GM20000 (cell line): ENCODE measurements around the gene DSTYK.

Experiments
- DNase-seq: peaks from one replicate; pipeline ENCODE4 v3.0.0; 2012; ENCODE audit warnings: low spot score
- TF ChIP-seq, protein P1 (sequence below): IDR thresholded peaks from 2 replicates; pipeline ENCODE4 v1.5.1; 2012; ENCODE audit warnings: mild to moderate bottlenecking, control low read depth; ENCODE audit errors: extremely low read depth, missing control alignments

Gene DSTYK

DNA sequence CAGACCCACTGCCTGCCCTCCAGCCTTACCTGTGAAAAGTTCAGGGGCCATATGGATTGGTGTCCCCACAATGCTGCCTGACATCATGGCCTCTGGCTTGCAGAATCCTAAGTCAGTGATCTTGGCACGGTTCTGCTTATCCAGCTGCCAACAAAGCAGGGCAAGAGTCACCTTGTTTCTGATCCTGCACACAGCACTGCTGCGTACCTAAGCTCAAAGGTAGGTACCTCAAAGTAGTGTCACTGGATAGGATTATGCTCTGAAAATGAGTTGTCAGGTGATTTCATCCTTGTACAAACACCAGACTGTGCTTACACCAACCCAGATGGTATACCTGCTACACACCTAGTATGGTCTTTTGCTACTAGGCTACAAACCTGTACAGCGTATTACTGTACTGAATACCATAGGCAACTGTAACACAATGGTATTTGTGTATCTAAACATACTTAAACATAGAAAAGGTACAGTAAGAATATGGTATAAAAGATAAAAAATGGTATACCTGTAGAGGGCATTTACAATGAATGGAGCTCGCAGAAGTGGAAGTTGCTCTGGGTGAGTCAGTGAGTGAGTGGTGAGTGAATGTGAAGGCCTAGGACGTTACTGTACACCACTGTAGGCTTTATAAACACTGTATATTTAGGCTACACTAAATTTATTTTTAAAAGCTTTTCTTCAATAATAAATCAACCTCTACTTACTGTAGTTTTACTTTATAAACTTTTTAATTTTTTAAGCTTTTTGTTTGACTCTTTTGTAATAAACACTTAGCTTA lies 60.7 kb downstream of the DSTYK start:
- DNase-seq = no peak
- TF ChIP-seq, protein P1, sequence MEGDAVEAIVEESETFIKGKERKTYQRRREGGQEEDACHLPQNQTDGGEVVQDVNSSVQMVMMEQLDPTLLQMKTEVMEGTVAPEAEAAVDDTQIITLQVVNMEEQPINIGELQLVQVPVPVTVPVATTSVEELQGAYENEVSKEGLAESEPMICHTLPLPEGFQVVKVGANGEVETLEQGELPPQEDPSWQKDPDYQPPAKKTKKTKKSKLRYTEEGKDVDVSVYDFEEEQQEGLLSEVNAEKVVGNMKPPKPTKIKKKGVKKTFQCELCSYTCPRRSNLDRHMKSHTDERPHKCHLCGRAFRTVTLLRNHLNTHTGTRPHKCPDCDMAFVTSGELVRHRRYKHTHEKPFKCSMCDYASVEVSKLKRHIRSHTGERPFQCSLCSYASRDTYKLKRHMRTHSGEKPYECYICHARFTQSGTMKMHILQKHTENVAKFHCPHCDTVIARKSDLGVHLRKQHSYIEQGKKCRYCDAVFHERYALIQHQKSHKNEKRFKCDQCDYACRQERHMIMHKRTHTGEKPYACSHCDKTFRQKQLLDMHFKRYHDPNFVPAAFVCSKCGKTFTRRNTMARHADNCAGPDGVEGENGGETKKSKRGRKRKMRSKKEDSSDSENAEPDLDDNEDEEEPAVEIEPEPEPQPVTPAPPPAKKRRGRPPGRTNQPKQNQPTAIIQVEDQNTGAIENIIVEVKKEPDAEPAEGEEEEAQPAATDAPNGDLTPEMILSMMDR = no peak

DNA sequence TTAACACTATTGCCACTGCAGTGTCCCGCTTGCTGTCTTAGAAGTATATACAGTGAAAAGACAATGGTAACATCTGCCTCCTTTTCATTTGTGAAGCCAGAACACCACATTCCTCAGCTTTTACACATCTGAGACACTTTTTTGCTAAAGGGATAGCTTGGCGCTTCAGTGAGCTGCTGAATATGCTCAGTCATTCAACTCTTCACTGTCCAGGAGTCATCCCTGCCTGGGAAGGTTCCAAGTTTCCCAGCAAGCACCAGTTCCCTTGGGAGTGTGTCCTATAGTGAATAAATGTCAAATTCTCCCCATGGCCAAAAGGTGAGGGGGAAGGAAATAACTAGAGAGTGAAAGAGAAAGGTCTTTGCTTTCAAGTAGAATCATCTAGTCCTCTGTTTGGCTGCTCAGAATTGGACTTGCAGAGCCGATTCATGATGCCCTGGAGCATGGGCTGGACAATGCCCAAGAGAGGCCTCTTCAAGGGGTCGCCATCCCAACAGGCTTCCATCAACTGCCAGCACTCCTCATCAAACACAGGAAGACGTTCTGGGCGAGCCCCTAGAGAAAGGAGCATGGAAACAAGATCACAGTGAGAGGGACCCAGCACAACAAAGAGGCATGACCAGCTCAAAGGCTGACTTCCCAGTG lies 64.2 kb downstream of the DSTYK start:
- TF ChIP-seq, protein P1 = no peak

DNA sequence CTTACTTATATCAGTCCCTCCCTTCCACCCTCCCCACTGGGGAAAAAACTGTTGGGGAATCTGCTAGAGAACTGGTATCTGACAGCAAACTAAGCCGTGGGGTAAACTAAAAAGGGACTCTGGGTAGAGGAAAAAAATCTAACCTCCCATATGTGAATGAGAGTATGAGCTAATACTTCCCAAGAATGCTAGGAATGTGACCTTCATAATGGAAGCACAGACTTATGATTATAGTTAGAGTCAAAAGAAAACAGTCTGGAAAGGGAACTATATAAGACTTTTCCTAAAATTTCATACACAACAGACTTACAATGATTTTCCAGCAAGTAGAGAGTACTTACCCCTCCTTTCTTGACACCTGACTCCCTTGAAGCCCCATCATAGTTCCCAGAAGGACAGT lies 66.8 kb downstream of the DSTYK start:
- DNase-seq = no peak
- TF ChIP-seq, protein P1 = no peak

More for the DNA sequence above, 64.2 kb downstream of the DSTYK start:
- DNase-seq = no peak

DNA sequence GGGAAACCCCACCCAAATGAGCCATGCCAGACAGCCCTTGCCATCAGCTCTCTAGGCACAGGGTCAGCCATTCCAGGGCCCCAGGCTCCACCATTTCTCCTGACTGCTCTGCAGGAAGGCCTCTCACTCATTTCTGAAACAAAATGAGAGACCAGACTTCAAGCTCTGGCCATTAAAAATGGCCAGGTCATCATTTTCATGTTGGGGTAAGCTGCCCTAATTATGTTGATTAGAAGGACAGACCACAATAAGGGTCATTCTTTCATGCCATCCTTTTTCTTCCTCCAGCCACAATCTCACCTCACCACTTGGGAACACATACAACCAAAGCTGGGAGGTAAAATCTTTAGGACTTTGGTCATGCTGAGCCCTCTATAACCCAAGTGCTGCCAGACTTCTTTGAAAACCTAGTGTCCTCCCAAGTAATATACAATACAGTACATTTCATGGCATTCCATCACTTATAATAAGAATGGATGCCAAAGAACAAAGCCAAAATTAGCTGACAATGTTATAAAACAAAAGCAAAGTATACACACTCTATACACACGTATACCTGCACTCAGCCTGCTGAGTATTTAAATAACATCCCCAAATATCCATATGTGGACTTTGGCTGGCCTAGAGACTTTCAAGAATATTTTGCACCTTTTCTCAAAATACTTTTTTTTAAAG lies 67.3 kb downstream of the DSTYK start:
- DNase-seq = no peak
- TF ChIP-seq, protein P1 = no peak

DNA sequence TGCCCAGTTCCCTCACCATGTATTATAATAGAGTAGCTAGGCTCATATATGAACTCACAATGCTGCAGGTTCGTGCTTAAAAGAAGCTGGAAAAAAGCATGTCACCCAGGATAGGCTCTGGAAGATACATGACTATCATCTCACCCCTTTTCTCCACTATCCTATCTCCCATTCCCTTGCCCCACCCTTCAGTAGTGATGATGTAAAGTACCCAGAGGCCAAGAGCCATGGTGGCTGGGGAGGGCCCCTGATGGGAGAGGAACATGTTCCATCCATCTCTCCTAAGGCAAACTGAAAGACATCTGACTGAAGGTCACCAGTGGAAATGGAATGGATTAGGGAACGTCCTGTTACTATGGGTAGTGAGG lies 69.4 kb downstream of the DSTYK start:
- TF ChIP-seq, protein P1 = no peak
- no peak for DNase-seq

DNA sequence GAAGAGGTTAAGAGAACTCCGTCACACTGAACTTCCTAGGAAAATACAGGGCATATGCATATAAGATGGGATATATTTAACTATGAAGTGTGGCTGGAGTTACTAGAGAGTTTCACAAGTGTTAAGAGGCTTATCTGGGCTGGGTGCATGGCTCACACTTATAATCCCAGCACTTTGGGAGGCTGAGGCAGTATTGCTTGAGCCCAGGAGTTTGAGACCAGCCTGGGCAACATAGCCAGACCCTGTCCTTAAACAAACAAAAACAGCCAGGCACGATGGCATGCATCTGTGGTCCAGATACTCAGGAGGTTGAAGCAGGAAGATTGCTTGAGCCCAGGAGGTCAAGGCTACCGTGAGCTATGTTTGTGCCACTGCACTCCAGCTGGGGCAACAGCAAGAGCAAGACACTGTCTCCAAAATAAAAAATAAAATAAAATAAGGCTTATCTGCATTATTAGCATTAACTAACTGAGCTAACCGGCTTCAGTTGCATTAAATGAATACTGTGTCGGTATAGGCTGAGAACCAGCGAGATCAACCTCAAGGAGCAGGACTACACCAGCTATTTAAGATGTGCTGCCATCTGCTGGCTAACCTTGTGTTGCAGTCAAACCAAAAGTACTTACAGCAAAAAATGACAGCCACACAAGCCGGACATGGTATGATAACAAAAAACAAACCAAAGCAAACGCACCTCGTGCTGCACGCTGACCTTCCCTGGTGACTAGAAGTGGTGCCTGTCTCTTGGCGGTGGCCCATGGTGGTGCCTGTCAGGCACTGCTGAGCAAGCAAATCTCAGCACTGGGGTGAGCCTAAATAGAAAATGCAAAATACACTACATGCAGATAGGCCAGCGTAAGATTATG lies 70.0 kb downstream of the DSTYK start:
- TF ChIP-seq, protein P1 = peak; percentile 57
- DNase-seq = peak; percentile 73
